ENCODE results near the gene NCAPG2.

GRCh38 chr7:158676171-158676840 is 28.3 kb downstream of the NCAPG2 start:
- TF ChIP-seq CTCF (IDR thresholded peaks at IDR 0.05) (no peak), POLR2A (IDR thresholded peaks at IDR 0.05) (no peak)

All from body of pancreas (tissue), 4 donors.